Islet precursor cell (in vitro differentiated cells): ENCODE data around the gene RBM20.
"Not testable (repeated sequence)": the region's sequence is repeated elsewhere in the genome, so short reads cannot be mapped to it uniquely, and the experiment has no call there.

Experiments used
- DNase-seq: peaks from one replicate; pipeline ENCODE4 v3.0.0-alpha.2; 2018

The RBM20 gene

DNA sequence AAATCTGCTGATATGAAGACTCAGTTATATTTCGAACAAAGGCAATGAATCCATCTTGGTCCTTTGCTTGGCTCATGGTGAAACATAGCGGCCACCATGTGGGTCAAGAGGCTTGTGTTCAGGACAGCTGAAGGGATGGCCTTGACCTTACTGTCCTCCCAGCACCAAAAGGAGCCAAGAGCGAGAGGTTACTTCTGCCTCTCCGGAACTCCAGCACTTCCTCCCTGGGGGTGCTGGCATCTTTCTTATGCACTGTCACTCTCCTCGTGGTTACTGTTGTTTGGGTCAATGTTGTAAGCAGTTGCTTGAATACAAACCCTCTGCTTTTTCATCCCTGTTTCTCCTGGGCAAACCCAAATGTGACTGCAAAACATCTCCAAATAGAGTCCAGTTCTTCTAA is 100.6 kb downstream of the RBM20 start:
- DNase-seq: no peak

DNA sequence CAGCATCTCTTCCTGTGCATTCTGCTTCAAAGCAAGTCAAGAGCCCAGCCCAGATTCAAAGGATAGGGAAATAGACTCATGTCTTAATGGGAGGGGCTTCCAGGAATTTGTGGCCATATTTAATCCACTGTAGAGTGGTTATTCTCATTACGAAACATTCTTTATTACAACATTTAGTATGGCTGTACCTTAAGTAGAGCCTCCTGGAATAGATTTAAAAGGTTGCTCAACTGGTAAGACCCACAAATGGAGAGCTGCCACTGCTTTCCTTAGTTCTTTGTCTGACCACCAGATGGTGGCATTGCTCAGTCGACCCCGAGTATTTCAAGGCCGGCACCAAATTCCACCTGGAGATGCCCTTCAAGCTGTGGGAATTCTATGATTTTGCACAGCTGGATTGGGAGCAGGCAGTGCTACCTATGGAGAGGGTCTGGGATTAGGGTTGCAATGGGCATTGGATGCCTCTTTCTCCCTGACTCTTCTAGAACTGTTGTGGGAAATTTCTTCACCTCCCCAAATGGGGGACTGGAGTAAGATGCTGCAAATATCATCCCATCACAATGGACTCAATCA is 102.2 kb downstream of the RBM20 start:
- DNase-seq: peak; percentile 88

DNA sequence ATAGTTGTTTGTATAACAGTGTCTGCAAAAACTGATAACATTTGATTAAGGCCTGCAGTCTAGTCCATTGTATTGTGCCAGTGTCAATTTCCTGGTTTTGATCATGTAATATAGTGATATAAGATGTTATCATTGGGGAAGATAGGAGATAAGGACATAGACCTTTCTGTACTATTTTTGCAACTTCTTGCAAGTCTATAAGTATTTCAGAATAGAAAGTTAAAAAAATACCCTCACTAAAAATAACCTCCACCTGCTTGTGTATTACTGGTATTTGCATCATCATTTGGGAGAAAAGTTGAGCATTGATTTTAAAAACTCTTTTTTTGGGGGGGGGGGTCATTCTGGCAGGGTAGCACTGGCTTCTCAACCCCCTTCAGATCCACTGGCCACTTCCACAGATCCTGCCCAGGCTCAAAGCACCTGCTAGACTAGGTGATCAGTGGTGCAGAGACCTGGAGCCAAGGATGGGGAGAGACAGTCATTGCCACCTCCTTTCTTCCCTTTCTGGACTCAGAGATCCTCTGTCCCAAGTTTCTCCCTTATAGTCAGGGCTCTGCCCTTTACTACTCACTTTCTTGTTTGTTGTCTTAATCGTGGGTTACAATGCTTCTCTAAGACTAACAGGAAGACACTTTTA is 103.0 kb downstream of the RBM20 start:
- DNase-seq: no peak

DNA sequence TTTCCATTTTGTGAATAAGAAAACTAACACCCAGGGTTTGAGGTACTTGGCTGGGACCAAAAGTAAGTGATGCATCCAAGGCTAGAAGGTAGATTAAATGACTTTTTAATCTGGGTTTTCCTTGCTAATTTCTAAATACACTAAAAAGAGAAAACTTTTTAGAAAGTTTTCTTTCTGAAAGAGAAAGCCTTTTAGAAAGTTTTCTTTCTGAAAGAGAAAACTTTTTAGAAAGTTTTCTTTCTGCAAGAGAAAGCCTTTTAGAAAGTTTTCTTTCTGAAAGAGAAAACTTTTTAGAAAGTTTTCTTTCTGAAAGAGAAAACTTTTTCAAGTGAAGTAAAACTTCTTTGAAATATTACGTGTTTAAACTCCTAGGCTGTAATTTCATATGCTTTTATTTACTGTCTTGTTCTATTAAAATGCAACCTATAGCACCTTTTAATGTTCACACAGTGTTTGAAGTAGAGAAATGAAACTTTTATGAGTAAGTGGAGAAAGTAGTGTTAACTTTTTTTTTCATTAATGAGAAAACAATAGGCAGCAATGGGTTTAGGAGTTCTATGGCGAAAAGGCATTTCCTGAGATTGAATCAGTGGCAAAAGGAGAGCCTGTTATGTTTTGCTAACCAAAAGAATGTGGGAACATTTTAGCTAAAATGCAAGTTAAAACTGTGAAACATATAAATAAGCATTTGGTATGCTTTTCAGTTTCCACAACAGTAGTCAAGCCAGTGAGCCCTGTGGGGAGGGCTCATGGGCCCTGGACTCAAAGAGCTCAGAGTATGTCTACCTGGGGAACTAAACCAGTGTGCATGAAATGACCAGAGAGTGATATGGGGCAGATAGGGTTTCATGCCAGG is 103.7 kb downstream of the RBM20 start:
- no peak for DNase-seq

DNA sequence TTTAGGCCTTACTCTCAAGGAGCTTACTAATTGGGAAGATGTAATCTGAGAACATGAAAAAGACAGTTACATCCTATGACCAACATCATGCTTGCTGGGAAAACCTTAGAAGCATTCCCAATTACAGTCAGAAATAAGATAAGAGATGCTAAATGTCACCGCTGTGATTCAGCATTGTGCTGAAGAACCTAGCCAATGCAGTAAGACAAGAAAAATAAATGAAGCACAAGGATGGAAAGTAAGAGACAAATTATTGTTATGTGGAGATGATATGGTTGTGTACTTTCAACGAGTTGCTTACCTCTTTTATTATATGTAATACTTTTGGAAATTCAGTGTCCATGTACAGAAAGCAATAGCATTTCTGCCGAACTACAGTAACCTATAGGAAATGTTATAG is 104.8 kb downstream of the RBM20 start:
- no peak for DNase-seq

DNA sequence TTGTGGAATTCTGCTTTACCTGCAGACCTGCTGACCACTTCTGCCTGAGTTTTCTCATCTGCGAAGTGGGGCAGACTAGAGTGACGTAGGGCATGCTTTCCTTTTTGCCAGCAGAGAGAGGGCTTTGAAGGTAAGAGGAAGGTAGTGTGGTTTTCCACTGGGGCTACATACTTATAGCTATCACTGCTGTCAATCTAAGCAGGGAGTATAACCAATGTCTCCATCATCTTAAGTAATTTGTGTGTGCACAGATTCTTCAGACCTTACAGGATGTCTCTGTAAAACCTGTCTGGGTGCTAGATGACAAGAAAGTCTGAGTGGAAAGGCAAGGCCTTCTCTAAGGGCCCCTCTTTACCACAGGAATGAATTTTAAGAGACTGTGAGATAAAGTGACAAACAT is 106.8 kb downstream of the RBM20 start:
- DNase-seq: no peak

DNA sequence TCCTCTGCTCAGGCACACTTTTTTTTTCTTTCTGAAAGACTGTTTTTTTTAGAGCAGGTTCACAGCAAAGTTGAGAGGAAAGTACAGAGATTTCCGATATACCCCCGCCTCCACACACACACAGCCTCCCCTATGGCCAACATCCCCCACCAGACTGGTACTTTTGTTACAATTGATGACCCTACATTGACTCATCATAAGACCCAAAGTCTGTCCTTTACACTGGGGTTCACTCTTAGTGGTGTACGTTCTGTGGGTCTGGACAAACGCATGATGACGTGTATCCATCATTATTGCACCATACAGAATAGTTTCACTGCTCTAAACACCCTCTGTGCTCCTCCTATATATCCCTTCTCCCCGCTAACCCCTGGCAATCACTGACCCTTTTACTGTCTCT is 107.7 kb downstream of the RBM20 start:
- DNase-seq: peak; percentile 25

DNA sequence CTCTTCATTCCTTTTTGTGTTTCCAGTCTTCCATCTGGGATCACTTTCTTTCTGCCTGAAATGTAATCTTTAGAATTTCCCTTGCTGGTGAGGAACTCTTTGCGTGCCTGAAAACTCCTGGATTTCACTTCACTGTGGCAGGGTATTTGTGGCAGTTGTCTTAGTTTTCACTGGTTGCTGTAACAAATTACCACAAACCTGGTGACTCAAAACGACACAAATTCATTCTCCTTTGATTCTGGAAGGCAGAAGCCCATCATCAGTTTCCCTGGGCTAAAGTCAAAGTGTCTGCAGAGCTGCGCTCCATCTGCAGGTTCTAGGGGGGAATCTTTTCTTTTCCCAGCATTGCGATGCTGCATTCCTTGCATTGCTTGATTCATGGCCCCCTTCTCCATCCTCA is 109.3 kb downstream of the RBM20 start:
- no peak for DNase-seq

DNA sequence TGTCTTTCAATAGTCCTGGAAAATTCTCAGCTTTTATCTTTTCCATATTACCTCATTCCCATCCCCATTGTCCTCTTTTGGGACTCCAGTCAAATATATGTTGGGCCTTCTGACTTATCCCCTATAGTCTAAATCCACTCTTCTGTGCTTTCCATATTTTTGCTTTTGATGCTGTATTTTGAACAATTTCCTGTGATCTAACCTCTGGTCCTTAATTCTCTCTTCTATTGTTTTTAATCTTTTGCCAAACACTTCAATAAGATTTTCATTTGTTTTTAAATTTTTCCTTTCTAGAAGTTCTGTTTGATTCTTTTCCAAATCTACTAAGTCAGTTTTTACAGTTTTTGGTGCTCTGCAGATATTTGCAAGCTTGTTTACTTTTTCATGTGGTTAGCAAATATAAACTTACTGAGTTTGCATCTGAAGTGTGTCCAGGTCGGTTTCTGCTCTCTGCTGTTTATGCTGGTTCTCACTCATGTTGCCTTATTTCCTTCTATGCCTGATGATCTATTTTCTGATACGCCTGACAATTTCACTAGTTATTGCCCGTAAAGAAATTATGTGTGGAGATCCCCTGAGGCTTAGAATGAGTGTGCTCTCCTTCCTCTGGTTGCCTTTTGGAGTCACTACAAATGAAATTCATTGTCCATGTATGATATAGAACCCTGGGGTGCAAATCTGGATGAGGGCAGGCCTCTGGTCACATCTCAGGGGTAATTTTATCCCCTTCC is 110.4 kb downstream of the RBM20 start:
- DNase-seq: no peak

DNA sequence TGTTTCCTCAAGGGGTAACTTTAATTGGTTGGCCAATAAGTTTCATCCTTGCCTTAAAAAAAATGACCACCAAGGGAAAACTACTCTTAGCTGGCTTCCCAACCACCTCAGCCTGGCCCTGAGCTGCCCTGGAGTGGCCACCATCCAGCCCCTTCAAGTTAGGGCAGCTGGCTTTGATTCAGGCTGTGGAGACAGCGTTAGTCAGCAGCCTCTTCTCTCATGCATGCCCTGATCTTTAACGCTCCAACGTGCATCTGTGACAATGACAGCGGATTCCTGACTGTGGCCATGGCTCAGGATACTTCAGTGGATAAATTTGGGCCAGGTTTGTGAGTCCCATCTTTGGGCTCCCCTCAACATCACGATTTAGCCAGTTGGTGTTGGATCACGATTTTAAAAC is 111.6 kb downstream of the RBM20 start:
- no peak for DNase-seq

DNA sequence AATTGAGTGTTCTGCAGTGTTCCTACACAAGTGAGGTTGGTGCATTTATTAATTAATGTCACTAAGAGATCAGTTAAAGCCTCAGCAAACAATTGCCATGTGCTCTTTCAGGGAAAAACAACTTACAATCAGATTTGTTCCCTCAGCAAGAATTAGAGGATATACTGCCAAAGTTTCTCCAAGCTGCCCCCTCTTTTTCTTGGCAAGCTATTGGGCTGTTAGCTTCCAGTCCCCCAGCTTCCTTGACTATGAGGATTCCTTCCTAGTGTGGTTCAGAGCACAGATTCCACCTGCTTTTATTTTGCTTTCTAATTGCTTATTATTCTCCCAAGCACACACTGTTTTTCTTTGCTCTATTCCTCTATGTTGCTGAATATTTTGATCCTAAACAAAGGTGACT is 112.7 kb downstream of the RBM20 start:
- no peak for DNase-seq

DNA sequence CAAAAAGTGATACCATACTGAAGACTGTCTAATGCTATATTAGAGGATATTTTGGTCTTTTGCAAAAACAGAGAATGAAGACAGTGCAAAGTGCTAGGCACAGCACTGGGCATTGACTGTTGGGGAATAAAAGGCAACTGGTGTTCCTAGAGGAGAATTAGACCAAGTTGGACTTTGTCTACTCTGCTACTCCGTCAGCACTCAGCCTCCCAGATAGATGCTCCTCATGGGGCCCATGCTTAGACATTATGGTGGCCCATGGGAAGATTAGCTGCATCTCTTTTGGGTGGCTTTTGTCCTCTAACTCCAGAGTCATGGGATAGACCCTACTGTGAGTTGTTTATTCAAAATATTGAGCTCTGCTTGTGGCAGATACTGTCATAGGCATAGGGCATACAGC is 113.5 kb downstream of the RBM20 start:
- DNase-seq: no peak

DNA sequence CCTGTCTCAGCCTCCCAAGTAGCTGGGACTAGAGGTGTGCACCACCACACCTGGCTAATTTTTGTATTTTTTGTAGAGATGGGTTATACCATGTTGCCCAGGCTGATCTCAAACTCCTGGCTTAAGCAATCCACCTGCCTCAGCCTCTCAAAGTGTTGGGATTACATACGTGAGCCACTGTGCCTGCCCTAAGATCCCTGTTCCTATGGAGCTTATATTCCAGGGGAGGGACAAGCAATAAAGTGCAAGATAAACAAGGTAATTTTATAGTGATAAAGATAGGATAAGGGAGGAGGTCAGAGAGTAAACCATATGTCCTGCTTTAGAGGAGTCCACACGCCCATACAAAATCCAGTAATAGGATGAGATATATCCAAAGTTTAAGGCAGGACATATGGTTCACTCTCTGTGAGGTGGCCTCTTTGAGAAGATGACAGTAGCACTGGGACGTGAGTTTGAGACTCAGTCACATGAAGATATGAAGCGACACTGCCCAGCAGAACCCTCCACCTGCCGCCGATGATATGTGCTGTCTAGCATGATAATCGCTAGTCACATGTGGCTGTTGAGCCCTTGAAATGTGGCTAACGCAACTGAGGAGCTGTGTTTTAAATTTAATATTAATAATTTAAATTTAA is 114.1 kb downstream of the RBM20 start:
- DNase-seq: no peak

DNA sequence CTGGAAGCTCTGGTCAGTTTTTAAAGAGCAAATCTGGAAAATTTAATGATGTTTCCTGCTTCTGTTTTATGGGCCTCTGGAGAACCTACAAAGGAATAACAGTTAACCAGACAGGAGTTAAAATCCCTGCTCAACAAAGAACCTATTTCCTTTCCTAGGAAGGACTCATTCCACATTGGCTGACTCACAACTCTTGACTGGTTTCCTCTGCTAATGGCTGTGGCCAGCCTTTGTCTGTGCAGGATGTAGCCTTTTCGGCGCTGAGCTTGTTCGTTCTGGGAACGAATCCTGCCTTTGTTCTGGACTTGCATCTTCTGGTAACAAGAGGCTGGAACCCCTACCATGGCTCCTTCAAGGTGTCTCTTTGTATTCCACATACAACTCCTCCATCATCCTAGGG is 114.8 kb downstream of the RBM20 start:
- peak; percentile 92 for DNase-seq

DNA sequence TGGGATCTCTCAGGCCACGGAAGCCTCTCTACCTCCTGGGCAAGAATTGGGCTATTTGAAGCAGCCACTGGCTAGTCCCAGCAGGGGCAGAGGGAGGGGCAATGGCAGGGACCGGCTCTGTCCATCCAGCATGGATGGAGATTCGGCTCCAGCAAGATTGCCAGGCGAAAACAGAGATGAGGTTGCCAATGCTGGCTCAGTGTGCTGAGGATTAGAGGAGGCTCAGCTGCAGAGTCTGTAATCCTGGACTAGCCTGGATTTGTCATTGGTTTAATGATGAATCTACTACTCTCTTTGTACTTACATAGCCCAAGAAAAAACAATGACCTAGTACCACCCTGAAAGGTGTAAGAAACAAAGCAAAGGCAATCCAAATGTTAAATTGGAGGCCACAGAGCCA is 115.4 kb downstream of the RBM20 start:
- DNase-seq: no peak

DNA sequence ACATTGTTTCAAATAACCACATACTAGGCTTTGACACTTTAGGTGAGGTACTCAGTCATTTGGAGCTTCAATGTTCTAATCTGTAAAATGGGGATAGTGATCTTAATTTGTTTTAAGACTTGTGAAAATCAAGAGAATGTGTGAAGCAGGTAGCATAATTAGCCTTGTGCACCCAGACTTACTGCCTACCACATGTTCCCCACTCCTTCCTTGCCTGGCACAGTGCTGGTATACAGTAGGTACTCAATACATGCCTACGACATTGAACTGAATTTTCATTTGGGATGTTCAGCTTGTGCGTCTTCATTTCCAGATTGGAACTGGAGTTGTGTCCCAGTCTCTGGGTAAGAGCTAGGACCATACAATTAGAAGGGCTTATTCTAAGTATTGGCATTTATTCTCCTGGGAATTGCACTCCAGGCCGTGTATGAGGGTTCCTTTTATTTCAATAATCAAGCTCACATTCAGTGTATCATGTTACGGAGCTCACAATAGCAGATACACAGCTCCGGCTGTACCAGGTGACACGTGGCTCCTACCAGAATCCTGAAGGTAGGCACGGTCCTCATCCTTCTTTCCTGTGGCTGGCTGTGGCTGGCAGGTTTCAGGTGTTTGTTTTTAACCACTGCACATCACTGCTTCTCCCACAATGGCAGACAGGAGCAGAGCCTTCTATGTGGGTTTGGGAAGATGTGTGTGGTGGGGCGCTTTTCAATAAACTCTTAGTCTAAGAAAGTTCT is 118.1 kb downstream of the RBM20 start:
- no peak for DNase-seq

DNA sequence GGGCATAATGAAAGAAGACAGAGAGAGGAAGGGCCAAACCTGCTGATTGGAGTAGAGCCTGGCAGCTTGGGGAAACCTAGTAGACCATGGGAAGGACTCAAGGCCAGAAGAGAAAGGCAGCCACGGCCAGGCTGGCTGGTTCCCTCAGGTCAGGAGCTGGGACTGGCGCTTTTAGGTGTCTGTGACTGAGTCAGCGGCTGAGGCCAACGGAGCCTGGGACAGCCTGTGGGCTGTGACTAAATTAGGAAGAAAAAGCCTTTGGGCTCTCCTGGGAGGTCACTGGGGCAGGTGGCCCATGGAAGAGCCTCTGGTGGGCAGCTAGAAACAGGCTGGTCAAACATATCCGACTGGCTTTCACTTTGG is 118.7 kb downstream of the RBM20 start:
- peak; percentile 79 for DNase-seq

DNA sequence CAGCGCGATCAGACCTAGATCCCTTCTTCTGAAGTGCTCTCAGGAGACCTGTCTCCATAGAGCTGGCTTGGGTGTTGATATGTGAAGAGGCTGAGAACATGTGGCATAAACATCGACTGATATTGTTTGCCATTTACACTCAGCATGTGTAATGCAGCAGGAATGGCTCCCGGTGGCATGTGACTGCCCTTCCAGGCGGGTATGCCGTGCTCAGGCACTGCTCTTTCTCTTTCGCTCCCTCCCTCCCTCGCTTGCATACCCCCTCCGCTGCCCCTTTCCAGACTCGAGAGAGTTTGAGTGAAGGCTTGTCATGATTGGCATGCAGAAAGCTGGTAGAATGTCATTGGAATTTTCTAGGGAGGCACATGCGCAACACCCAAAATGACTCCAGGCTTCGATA is 120.2 kb downstream of the RBM20 start:
- DNase-seq: no peak

DNA sequence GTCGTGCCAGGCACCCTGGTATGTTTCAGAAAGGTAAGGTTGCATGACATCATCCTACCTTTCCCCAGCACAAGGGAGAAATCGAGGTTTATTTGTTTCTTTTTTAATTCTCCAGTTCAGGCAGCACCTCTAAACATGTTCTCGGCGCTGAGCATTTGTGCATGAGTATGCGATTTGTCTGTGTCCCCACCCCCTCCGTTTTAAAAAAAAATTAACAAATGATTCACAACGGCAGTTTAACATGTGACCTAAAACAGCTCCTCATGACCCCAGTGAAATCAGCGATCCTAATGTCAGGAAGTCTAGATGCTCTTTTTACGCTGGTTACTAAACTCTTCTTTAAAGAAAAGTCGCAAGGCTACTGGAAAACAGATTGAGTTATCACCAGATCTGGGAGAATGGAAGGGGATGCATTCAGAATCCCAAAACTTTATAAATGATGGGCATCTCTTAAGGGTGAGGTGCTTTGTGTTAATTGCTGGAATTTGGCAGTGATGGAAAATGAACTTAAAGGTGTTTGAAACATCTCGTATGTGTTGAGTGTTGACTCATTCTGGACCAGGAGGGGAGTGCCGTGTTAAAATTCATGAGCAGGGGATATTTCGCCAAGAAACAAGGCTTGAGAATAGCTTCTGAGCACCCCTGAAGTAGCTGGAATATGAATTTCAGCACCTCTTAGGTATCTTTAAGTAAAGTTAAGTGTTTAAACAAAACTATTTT is 120.8 kb downstream of the RBM20 start:
- DNase-seq: no peak

DNA sequence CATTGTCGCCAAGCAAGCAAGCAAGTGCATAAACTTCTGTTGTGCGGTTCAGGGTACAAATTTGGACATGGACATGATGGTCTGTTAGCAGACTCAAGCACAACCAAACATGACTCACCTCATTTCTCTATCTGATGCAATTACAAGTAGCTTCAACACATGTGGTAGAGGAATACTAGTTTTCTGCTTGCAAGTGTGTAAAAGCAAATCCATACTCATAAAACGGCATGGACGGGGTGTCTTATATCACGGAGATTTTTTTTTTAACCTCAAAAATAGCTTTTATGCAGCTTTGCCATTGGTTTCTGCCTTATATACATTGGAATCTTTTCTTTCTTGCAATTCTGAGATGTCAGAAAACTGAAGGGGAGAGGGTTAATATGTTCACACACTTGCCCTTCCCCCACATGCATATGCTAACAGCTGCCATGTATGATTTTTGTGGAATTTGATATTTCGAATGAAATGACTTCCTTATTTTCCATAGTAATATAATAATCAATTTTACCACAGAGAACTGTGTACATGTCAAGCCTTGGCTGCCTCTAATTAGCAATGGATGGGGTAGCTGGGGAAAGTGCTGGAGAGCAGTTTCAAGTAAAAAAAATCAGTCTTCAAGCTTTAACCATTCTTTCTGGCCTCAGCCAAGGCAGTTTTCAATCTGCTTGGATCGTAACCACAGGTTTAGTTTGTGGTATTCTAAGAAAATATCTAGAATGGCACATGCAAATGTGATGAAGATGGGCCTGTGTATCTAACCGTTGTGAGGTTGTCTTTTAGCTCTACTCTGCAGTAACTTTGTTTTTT is 121.6 kb downstream of the RBM20 start:
- no peak for DNase-seq

DNA sequence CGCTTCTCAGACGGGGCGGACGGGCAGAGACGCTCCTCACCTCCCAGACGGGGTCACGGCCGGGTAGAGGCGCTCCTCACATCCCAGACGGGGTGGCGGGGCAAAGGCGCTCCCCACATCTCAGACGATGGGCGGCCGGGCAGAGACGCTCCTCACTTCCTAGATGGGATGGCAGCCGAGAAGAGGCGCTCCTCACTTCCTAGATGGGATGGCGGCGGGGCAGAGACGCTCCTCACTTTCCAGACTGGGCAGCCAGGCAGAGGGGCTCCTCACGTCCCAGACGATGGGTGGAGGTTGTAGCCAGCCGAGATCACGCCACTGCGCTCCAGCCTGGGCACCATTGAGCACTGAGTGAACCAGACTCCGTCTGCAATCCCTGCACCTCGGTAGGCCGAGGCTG is 123.5 kb downstream of the RBM20 start:
- DNase-seq: not testable (repeated sequence)
